Type B pancreatic cell (in vitro differentiated cells): ENCODE data around the gene SLC6A9. TPM values are rescaled to one million over a fixed set of nuclear protein-coding genes. Genes with fewer than 3 reads are reported as not detected.

Experiments
- DNase-seq: peaks from one replicate; pipeline ENCODE4 v3.0.0; 2021; ENCODE audit warnings: mixed read lengths; ENCODE audit not compliant: unreplicated experiment; ENCODE audit errors: extremely low spot score
- H3K27ac Mint-ChIP-seq: 2 replicates; pipeline ENCODE4 v1.8.0; 2021; ENCODE audit warnings: mild to moderate bottlenecking, mixed read lengths
- H3K27me3 Mint-ChIP-seq: 2 replicates; pipeline ENCODE4 v1.8.0; 2021; ENCODE audit warnings: mixed read lengths
- H3K36me3 Mint-ChIP-seq: 2 replicates; pipeline ENCODE4 v1.8.0; 2021; ENCODE audit warnings: mixed read lengths
- H3K4me1 Mint-ChIP-seq: one replicate; pipeline ENCODE4 v1.8.0; 2021; ENCODE audit warnings: mixed read lengths; ENCODE audit not compliant: unreplicated experiment
- H3K4me3 Mint-ChIP-seq: 2 replicates; pipeline ENCODE4 v1.8.0; 2021; ENCODE audit warnings: mild to moderate bottlenecking, mixed read lengths
- H3K9me3 Mint-ChIP-seq: 2 replicates; pipeline ENCODE4 v1.8.0; 2021; ENCODE audit warnings: mixed read lengths
- CTCF ChIP-seq: fragments of 200-600 bp; sonication (generic); conservative IDR thresholded peaks from 2 replicates; pipeline ENCODE4 v1.5.0; 2021; ENCODE audit warnings: antibody characterized with exemption, mild to moderate bottlenecking
- total RNA-seq: library from RNA; stranded (reverse); gene quantifications from 2 replicates; pipeline ENCODE4 v1.2.1, GENCODE V29; 2021; ENCODE audit warnings: low replicate concordance

The SLC6A9 gene
- total RNA-seq, 1 donor from 2014 or later = 21.0 TPM

- Mint-ChIP-seq H3K9me3 (no peaks in the 10 kb centered on the region), H3K4me1 (peaks cover 47% of the 10 kb centered on the region), H3K4me3 (peak overlapping the region; percentile 95), H3K27ac (peak overlapping the region; percentile 18), H3K36me3 (peaks cover 27% of the 10 kb centered on the region), H3K27me3 (no peaks in the 10 kb centered on the region)
- DNase-seq = no peak
- TF ChIP-seq CTCF = no peak
Observed at GRCh38 chr1:43976890-43977289, 54.4 kb downstream of the SLC6A9 start.

- Mint-ChIP-seq H3K36me3 (peaks cover 27% of the 10 kb centered on the region), H3K4me3 (peak overlapping the region; percentile 95), H3K4me1 (peaks cover 47% of the 10 kb centered on the region), H3K27ac (peak overlapping the region; percentile 77), H3K9me3 (no peaks in the 10 kb centered on the region), H3K27me3 (no peaks in the 10 kb centered on the region)
- DNase-seq = no peak
- no peak for TF ChIP-seq CTCF
Observed at GRCh38 chr1:43976045-43976444, 55.2 kb downstream of the SLC6A9 start.

GRCh38 chr1:43975249-43975961, 55.9 kb downstream of the SLC6A9 start:
- Mint-ChIP-seq H3K4me3 (peak overlapping the region; percentile 95), H3K4me1 (peaks cover 47% of the 10 kb centered on the region), H3K27ac (peak overlapping the region; percentile 77), H3K9me3 (no peaks in the 10 kb centered on the region), H3K36me3 (peaks cover 23% of the 10 kb centered on the region), H3K27me3 (no peaks in the 10 kb centered on the region)
- TF ChIP-seq CTCF = peak; percentile 14
- DNase-seq = no peak

- Mint-ChIP-seq H3K27ac (peak within 1 kb of the TSS; percentile 95), H3K27me3 (no peaks in the 10 kb centered on the region), H3K36me3 (peaks cover 24% of the 10 kb centered on the region), H3K9me3 (no peaks in the 10 kb centered on the region), H3K4me1 (peaks cover 47% of the 10 kb centered on the region), H3K4me3 (peak within 1 kb of the TSS; percentile 95)
- peak; percentile 96 for DNase-seq
- TF ChIP-seq CTCF = peak; percentile 60
Observed at GRCh38 chr1:43974443-43975248, 56.6 kb downstream of the SLC6A9 start, which contains the start of gene ATP6V0B. Gene ATP6V0B, plus strand, starts transcription at chr1:43974960. Its CDS starts 81 bp downstream, at chr1:43975041.

- Mint-ChIP-seq H3K36me3 (peaks cover 26% of the 10 kb centered on the region), H3K4me1 (peaks cover 50% of the 10 kb centered on the region)
- no peak for DNase-seq
Observed at GRCh38 chr1:43973981-43974442, 57.2 kb downstream of the SLC6A9 start.

More at GRCh38 chr1:43973981-43974442, 57.2 kb downstream of the SLC6A9 start:
- Mint-ChIP-seq H3K9me3 (no peaks in the 10 kb centered on the region), H3K27ac (peak overlapping the region; percentile 95), H3K27me3 (no peaks in the 10 kb centered on the region), H3K4me3 (peak overlapping the region; percentile 95)
- TF ChIP-seq CTCF = no peak
